Stomach smooth muscle (tissue), 2 donors: Measurements from ENCODE around the gene KSR1.
"Not testable (repeated sequence)": the region's sequence is repeated elsewhere in the genome, so short reads cannot be mapped to it uniquely, and the experiment has no call there.

Source experiments
- H3K27ac ChIP-seq: one replicate; pipeline ENCODE4 v1.7.0; 2013; ENCODE audit warnings: mild to moderate bottlenecking, low read length, inconsistent platforms
- H3K27me3 ChIP-seq, 2 donors: one replicate each; pipeline ENCODE4 v1.7.0; 2013; ENCODE audit warnings: low read length in 2 of 2; ENCODE audit not compliant: insufficient read depth in 2 of 2, control insufficient read depth in 1 of 2
- H3K36me3 ChIP-seq, 2 donors: one replicate each; pipeline ENCODE4 v1.7.0; 2013; ENCODE audit warnings: low read length in 2 of 2; ENCODE audit not compliant: control insufficient read depth in 2 of 2, insufficient read depth in 2 of 2
- H3K4me1 ChIP-seq: one replicate; pipeline ENCODE4 v1.7.0; 2013; ENCODE audit warnings: low read length; ENCODE audit not compliant: control insufficient read depth, insufficient read depth
- H3K4me3 ChIP-seq, 2 donors: one replicate each; pipeline ENCODE4 v1.7.0; 2013; ENCODE audit warnings: low read length in 2 of 2
- H3K9ac ChIP-seq, 2 donors: one replicate each; pipeline ENCODE4 v1.7.0; 2013; ENCODE audit warnings: low read length in 2 of 2, mild to moderate bottlenecking in 1 of 2
- H3K9me3 ChIP-seq, 2 donors: one replicate each; pipeline ENCODE4 v1.7.0; 2013; ENCODE audit warnings: low read length in 2 of 2; ENCODE audit not compliant: control insufficient read depth in 2 of 2
- donor health status: healthy.
- donor health status: Pancreatic carcinoma.

KSR1 gene

GRCh38 chr17:27455914-27456680 lies at the start of gene KSR1:
TSS of gene KSR1 (plus strand) at chr17:27456448. CDS start at chr17:27456644, 196 bp downstream.
- peak within 1 kb of the TSS; percentile 67 for H3K27ac ChIP-seq
- H3K4me3 ChIP-seq = peak within 1 kb of the TSS; percentile 79 to 81
- peak within 1 kb of the TSS; percentile 69 to 76 for H3K9ac ChIP-seq

GRCh38 chr17:27407916-27408864 lies 48.1 kb upstream of the KSR1 start:
- Histone ChIP-seq H3K9ac (no peak overlapping the region), H3K9me3 (no peaks in the 10 kb centered on the region), H3K4me1 (peaks cover 7% of the 10 kb centered on the region), H3K36me3 (no peaks in the 10 kb centered on the region), H3K27me3 (no peaks in the 10 kb centered on the region), H3K27ac (no peak overlapping the region), H3K4me3 (peak overlapping the region in 1 of 2 donors; percentile 15)

More at GRCh38 chr17:27455914-27456680, at the start of gene KSR1:
- H3K4me1 ChIP-seq = peaks cover 17% of the 10 kb centered on the region
- H3K27me3 ChIP-seq = no peaks in the 10 kb centered on the region
- no peaks in the 10 kb centered on the region for H3K9me3 ChIP-seq
- no peaks in the 10 kb centered on the region for H3K36me3 ChIP-seq

GRCh38 chr17:27408891-27409290 lies 47.4 kb upstream of the KSR1 start:
- no peaks in the 10 kb centered on the region for H3K9me3 ChIP-seq
- H3K4me1 ChIP-seq = peaks cover 7% of the 10 kb centered on the region
- H3K36me3 ChIP-seq = no peaks in the 10 kb centered on the region
- H3K27ac ChIP-seq = no peak overlapping the region
- no peak overlapping the region for H3K4me3 ChIP-seq
- no peak overlapping the region for H3K9ac ChIP-seq
- no peaks in the 10 kb centered on the region for H3K27me3 ChIP-seq

GRCh38 chr17:27412158-27412557 lies 44.1 kb upstream of the KSR1 start:
- H3K27ac ChIP-seq, H3K27me3 ChIP-seq, H3K4me3 ChIP-seq, H3K4me1 ChIP-seq, H3K9ac ChIP-seq, H3K9me3 ChIP-seq, H3K36me3 ChIP-seq: not testable (repeated sequence)

GRCh38 chr17:27413315-27413714 lies 42.9 kb upstream of the KSR1 start:
- Histone ChIP-seq H3K4me3 (no peak overlapping the region), H3K36me3 (no peaks in the 10 kb centered on the region), H3K27me3 (no peaks in the 10 kb centered on the region), H3K9ac (no peak overlapping the region), H3K9me3 (no peaks in the 10 kb centered on the region), H3K27ac (no peak overlapping the region), H3K4me1 (peaks cover 5% of the 10 kb centered on the region)

GRCh38 chr17:27413792-27414191 lies 42.5 kb upstream of the KSR1 start:
- H3K36me3 ChIP-seq = no peaks in the 10 kb centered on the region
- H3K9ac ChIP-seq = no peak overlapping the region
- no peak overlapping the region for H3K27ac ChIP-seq
- no peak overlapping the region for H3K4me3 ChIP-seq
- no peaks in the 10 kb centered on the region for H3K27me3 ChIP-seq
- no peaks in the 10 kb centered on the region for H3K9me3 ChIP-seq
- peaks cover under 1% of the 10 kb centered on the region for H3K4me1 ChIP-seq

- Histone ChIP-seq H3K36me3 (no peaks in the 10 kb centered on the region), H3K9me3 (no peaks in the 10 kb centered on the region), H3K9ac (no peak overlapping the region), H3K4me3 (no peak overlapping the region), H3K27ac (no peak overlapping the region), H3K4me1 (no peaks in the 10 kb centered on the region), H3K27me3 (no peaks in the 10 kb centered on the region)
Measured at GRCh38 chr17:27414271-27414670, 42.0 kb upstream of the KSR1 start.

- Histone ChIP-seq H3K9me3 (no peaks in the 10 kb centered on the region), H3K36me3 (no peaks in the 10 kb centered on the region), H3K27ac (no peak overlapping the region), H3K4me3 (no peak overlapping the region), H3K27me3 (no peaks in the 10 kb centered on the region), H3K4me1 (no peaks in the 10 kb centered on the region), H3K9ac (no peak overlapping the region)
Measured at GRCh38 chr17:27414694-27415093, 41.6 kb upstream of the KSR1 start.

GRCh38 chr17:27415120-27415795 lies 41.0 kb upstream of the KSR1 start:
- no peaks in the 10 kb centered on the region for H3K9me3 ChIP-seq
- no peaks in the 10 kb centered on the region for H3K4me1 ChIP-seq
- H3K4me3 ChIP-seq = no peak overlapping the region
- H3K36me3 ChIP-seq = no peaks in the 10 kb centered on the region
- no peak overlapping the region for H3K27ac ChIP-seq
- no peaks in the 10 kb centered on the region for H3K27me3 ChIP-seq
- H3K9ac ChIP-seq = no peak overlapping the region

- Histone ChIP-seq H3K4me3 (no peak overlapping the region), H3K9me3 (no peaks in the 10 kb centered on the region), H3K36me3 (no peaks in the 10 kb centered on the region), H3K9ac (no peak overlapping the region), H3K4me1 (no peaks in the 10 kb centered on the region), H3K27ac (no peak overlapping the region), H3K27me3 (no peaks in the 10 kb centered on the region)
Measured at GRCh38 chr17:27417596-27418365, 38.5 kb upstream of the KSR1 start.
